GM21447 (cell line): ENCODE measurements around the gene SKI.
A peak's percentile ranks its signal among the peaks of the same experiment; 100 is the strongest.
"Not testable (repeated sequence)": the region's sequence is repeated elsewhere in the genome, so short reads cannot be mapped to it uniquely, and the experiment has no call there.

ENCODE experiments used
- ATAC-seq: cut with Tn5 transposase; IDR thresholded peaks from one replicate; pipeline ENCODE4 v1.9.1; 2021; ENCODE audit not compliant: unreplicated experiment

SKI gene

DNA sequence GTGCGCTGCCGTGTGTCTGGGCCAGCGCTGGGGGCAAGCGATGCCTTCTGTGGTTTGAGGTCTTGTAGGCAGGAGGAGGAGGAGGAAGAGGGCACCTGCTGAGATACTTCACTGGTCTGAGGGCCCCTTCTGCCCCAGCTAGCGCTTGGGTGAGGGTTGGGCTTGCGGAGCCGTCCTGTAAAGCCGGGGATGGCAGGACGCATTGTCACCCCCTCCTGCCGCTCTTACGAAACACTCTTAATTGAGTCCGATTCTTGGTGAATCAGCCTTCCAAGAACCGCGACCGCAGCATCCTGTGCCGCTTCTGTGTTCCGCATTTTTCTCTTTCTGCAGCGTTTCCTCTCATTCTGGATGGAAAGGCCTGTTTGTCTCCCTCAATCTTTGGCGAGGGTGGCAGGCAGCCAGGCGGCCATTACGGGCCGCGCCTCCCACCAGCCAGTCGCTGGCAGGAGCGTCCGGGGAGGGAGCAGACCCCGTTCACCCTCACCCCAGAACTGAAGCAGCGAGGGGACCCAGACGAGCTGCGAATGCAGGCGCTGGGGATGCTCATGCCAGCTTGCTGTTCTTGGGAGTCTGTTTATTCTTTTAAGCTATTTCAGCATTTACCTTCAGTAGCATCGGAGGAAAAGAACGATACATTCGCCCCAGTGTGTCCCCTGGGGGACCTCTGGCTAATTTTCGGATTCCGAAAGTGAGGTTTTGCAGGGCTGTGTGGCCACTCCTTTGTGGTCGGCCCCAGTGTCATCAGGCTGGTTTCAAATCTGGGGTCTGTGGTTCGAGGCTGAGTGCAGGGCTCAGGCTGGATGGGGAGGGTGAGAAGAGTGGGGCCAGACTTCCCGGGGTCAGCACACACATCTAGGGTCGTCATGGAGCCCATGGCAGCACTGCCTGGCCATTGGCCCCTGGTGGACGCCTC lies 62.7 kb downstream of the SKI start:
- ATAC-seq, result peak; percentile 73

DNA sequence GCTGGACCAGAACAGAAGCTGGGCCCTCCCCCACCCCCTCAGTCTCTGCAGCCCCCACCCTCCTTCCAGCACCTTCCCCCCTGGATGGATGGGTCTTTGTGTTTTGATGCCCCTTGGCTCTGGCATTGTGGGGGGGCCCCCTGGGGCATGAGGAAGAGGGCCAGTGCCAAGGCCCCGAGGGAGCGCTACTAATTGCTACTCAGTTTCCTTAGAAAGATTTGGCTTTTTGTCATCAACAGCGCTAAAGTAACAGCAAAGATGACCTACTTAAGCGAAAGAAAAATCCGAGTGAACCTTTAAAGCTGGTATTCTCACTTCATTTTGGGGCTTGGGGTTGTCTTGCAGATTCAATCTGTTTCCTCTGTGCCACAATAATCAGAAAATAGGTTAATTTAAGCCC lies 63.5 kb downstream of the SKI start:
- no peak for ATAC-seq

DNA sequence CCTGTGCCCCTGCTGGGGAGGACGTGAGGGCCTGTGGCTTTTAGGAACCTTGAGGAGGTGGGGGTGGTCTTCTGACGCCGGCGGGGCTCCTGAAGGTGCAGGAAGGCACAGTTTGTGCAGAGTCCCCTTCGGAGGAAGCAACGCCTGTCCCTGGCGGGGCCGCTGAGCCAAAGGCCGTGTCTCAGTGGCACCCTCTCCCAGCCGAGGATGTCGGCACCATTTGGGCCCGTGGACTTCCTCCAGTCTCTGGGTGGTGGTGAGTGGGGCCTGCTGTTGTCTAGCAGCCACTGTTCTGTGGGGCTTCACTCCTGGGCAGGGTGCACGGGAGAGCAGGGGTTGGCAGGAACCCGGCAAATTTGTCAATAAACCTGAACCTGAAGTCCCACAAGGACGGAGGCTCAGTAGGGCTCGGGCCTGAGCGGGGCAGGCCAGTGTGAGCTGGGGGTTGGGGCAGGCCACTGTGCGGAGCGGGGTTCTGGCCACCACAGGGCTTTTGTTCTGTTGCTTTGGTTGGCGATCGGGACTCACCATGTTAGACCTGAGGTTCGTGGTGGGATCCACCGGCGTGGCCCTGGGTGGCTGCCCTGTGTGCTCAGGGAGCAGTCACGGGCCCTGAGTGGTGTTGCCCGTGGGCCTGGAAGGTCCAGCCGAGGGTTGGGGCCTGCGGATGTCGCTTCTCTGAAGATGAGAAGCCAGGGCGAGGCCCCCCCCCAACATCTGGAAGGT lies 64.8 kb downstream of the SKI start:
- no peak for ATAC-seq

DNA sequence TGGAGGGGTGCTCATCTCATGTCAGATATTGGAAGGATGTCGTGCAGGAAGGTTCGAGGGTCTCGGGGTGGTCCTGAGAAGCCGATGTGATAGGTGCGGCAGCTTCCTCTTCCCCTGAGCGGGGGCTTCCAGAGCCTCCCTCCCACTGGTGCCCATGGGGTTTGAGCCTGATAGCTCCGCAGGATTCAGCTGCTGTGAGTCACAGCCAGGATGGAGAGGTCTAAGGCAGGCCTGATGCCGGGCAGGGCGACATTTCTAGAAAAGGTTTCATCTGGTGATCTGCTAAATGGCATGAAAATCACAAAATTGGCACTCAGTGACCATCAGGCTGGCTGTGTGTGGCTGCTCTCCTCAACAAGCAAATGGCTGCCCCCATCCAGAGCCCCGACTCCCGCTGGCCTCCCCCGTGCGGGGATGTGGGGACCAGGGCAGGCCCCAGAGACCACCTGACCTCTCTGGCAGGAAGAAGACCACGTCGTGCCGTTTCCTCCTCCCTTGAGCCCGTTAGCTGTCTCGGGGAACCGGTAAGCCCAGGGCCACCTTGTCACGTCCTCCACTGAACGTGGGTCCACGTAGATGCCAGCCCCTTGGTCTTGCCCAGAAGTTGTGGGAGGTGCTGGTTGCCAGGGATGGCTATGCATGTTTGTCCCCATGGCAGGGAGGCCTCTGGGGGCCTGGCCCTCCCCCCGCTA lies 66.1 kb downstream of the SKI start:
- ATAC-seq, result no peak

DNA sequence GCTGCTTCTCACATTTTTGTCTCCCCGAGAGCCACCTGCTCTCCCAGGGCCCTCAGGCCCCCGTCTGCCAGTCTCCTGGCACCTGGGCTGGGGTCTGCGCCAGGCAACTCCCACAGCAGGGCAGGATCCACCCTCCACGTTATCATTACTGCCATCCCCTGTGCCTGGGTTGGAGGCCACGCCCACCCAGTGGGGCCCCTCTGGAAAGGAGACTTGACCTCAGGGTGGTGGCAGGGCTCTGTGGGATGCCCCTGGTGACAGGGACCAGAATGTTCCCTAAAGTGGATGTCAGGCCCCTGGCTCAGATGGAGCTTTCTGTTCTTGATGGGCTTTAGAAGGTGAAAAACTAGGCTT lies 66.6 kb downstream of the SKI start:
- no peak for ATAC-seq

DNA sequence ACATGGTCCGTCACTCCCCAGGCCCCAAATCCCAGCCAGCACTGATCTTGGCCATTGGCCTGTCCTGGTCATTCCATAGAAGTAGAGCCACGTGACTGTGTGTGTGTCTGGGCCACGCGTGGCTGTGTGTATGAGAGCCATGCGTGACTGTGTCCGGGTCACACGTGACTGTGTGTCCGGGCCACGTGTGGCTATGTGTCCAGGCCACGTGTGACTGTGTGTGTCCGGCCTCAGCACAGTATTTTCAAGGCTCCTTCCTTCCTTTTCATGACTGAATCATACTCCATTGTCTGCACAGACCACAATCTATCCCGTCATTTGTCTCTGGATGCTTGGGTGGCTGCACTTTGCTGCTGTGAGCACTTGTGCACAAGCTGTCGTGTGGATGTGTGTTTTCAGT lies 67.4 kb downstream of the SKI start:
- ATAC-seq, result no peak

DNA sequence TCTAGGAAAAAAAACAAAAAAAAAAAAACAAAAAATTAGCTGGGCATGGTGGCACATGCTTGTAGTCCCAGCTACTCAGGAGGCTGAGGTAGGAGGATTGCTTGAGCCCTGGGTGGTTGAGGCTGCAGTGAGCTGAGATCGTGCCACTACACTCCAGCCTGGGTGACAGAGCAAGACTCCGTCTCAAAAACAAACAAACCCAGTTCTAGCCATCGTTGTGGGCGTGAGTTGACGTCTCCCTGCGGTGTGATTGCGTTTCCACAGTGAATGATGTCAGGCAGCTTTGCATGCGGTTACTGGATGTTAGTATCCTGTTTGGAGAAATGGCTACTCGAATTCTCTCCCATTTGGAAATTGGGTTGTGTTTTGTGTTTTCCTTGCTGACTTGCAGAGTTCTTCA lies 68.1 kb downstream of the SKI start:
- not testable (repeated sequence) for ATAC-seq

DNA sequence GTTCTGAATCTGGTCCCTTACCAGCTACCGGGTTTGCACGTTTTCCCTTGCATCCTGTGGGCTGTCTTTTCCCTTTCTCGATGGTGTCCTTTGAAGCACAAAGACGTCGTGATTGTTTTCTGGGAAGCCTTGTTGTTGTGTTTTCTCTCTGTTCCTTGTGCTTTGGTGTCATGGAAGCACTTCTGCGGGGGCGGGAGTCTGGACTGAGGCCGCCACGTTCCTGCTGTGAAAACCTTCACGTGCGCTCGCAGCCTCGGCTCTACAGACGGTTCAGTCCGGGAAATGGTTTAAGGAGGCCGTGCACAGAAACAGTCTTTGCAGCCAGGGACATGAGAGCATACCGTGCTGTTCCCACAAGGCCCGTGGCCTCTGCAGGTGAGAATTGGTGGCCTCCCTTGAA lies 68.5 kb downstream of the SKI start:
- no peak for ATAC-seq

DNA sequence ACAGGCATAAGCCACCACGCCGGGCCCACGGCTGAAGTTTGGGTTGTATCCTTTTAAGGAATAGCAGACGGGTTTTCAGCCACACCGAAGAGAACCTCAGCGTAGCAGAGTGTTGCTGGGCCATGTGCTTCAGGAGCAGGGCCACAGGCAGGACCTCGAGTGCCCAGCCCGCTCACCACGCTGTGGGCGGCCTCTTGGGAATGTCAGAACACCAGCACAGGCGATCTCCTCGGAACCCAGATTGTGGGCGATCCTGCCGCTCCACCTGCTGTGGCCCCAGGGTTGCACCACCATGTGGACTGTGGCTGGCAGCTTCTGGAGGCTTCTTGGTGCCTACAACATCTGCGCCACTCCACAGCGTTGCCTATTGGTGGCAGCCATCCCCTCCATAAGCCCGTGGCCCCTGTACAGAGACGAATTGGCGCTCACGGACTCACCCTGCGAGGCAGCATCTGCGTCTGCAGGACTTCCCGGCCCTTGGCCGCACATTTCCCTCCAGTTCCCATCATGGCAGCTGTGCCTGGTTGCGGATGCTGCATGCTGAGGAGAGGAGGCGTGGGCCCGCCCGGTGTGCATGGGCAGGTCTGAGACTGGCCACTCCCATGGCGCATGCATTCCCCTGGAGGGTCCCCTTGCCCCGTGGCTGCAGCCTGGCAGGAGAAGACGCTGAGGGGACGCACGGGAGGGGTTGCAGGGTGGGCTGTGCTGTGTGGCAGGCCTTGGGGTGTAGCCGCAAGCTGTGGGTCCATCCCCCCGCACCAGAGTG lies 69.3 kb downstream of the SKI start:
- ATAC-seq, result no peak

DNA sequence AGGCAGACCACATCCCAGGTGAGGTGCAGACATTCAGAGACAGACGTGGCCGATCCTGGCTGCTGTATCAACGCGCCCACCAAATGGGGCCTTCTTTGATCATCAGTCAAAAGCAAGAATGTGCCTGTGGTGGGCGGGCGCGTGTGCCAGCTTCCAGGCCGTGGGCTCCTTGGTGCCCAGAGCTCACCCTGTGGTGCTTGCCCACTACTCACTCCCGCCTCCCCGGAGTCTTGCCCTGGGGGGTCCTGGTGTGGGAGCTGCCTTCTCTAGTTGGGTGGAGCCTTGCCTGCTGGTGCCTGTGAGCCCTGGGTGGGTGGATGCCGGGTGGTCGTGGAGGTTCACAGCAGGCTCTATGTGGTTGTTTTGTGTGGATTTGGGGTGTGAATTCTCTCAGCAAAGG lies 70.6 kb downstream of the SKI start:
- no peak for ATAC-seq

DNA sequence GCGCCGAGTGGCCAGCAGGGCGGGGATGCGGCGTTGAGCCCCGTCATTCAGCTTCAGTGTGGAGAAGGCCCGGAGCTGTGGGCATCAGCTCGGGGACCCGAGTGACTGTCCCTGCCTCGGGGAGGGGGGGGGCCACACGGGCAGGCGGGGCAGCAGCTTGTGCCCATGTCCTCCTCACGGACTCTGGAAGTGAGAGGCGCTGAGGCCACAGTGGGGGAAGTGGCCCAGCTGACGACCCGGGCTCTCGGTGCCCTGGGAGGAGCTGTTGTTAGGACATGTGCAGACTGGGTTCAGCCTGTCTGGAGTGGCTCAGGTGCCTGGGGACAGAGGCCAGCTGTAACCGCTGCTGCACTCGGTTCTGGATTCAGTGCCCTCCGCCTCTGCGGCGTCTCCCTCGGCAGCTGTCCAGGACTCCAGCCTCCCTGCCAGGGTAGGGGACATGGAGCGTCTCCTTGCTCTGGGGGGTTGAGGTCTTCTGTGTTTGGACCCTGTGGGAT lies 71.1 kb downstream of the SKI start:
- no peak for ATAC-seq

DNA sequence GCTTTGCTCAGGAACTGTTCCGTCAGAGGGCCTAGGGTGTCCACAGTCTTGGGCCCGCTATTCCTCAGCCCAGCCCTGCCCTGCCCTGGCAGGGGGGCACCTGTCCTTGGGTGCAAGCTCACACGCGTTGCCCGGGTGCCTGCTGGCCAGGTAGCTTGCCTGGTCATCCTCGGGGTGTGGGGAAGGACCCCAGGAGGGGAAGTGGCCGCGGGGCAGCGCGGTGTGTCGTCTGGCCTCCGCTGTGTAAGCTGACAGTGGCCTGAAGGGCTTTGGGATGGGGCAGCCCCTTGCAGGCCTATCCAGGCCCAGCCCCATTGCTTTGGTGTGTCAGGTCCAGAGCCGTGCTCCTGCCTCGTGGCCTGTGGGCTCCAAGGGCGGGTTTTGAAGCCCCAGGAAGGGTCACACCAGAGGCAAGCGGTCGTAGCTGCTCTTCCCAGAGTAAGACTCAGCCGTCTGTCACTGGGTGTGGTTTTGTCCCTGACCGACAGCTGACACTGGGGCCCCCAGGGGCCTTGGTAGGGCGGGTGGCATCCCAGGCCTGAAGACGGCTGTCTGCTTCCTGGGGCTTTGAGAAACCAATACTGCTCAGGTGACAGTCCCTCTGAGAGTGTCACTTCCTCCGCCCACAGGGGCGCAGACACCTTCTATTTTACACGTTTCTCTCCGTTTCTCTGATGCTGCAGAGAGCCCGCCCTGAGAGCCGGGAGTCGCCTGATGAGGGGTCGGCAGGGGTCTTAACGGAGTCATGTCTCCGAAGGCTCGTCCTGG lies 72.1 kb downstream of the SKI start:
- ATAC-seq, result peak; percentile 80

DNA sequence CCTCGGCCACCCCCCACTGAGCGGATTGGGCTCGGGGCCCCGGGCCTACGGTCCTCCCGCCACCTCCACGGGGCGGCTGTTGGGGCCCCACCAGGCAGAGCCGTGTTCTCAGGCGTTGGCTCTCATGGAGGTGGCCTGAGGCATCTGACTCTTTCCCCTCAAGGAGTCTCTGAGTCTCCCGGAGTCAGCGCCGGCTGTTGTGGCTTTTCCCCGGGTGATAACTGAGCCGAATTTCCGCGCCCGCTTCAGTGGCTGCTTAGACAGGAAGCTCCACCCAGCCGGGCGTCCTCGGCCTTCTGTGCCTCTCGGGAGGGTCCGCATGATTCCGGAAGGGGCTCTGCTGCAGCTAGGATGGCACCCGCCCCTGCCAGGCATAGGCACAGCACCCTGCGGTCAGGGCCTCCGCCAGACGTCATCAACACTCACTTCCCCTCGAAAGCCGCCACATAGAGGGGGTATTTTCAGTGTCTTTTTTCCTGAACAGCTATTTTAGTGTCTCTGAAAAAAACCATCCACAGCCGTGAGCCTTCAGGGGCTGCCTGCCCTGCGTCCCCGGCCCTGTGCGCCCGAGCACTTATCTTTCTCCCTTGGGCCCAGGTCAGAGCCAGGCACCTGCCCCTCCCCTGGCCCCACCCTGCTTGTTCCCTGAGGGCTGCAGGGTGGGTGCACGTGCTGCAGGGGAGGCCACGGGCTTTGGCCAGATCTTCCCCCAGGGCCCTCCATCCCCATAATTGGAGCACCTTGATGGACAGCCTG lies 72.9 kb downstream of the SKI start:
- ATAC-seq, result peak; percentile 59

DNA sequence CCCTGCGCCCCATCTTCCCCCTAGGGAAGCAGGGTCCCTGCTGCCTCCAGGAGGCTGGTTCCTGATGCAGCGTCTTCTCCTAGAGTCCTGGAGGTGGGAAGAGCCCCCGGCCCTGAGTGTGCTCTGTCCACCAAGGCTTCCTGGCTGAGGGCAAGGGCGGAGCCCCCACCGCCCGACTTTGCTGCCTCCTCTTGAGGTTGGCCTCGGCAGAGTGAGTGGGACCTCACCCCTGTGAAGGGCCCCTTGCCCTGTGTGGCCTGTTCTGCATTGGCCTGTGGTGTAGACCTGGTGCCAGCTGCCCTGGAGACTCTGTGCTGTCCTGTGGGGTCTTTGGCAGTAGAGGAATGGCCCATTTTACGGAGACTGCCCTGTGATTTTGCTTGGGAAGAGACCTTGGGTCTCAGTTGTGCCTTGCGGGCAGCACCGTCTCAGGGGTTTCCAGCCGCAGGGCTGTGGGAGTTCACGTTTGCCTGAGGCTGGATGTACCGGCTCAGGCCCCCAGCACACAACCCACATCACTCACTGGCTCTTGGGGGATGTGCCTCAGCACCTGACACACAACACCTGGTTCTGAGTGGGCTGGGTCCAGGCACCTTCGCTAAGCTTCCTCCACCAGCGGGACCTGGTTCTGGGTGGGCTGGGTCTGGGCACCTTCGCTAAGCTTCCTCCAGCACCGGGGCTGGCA lies 73.6 kb downstream of the SKI start:
- no peak for ATAC-seq

DNA sequence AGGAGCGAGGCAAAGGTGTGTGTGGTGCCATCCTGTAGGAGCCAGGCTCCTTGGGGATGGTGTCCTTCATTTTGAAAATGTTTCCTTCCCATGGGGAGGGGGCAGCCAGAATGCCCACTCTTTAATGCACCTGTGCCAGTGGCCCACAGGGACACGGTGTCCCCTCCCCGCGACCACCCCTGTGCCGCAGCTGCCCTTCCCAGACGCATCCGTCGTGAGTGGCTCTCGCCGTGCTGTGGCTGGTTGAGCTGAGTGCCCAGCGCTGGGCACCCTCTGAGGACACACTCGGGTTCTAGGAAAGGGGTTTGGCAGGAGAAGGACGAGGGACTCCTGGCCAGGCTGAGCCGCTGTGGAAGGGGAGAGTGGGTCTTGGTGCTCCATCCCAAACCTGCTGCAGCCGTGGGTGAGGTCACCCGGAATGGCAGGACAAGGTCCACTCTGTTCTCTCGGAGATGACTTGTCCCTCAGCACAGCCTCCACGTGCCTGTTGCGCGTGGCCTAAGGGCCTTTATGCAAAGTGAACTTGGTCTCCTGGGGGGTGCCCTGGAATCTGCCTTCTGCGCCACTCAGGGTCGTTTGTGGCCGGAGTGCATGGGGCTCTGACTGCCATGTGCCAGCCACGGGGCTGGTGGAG lies 74.3 kb downstream of the SKI start:
- no peak for ATAC-seq

DNA sequence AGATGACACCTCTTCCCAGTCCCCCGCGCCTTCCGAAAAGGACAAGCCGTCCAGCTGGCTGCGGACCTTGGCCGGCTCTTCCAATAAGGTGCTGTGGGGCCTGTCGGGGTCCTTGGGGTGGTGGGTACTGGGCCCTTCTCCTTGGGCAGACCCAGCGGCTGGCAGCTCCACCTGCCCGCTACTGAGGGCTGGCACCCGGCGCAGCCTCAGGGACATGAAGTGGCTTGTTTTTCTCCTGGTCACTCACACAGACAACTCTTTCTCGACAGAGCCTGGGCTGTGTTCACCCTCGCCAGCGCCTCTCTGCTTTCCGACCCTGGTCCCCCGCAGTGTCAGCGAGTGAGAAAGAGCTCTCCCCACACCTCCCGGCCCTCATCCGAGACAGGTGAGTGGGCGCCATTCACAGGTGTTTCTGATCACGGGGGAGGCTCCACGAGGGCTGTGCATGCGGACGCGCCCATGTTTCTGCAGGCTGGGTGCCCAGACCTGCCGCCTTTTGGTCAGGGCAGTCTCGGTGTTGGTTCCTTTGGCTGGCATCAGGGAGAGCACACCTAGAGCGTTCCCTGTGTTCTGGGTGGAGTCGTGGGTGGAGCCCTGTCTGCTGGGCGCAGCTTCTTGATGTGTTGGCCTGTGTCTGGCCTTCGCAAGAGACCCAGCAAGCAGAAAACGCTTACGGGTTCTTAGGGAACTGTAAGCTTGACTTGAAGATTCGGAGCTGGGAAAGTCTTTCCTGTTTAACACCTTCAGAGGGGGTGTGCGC lies 75.1 kb downstream of the SKI start:
- ATAC-seq, result no peak

DNA sequence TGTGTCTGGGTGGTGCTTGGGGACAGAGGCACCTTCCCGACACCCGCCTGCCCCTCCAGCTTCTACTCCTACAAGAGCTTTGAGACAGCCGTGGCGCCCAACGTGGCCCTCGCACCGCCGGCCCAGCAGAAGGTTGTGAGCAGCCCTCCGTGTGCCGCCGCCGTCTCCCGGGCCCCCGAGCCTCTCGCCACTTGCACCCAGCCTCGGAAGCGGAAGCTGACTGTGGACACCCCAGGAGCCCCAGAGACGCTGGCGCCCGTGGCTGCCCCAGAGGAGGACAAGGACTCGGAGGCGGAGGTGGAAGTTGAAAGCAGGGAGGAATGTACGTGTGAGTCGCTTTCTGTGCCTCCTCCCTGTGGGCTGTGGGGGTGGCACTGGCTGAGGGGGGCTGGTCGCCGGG lies 75.7 kb downstream of the SKI start:
- ATAC-seq, result no peak

DNA sequence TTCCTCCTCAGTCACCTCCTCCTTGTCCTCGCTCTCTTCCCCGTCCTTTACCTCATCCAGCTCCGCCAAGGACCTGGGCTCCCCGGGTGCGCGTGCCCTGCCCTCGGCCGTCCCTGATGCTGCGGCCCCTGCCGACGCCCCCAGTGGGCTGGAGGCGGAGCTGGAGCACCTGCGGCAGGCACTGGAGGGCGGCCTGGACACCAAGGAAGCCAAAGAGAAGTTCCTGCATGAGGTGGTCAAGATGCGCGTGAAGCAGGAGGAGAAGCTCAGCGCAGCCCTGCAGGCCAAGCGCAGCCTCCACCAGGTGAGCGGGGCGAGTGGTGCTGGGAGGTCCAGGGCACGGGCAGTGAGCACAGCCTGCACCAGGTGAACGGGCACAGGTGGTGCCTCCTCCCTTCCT lies 76.2 kb downstream of the SKI start:
- ATAC-seq, result no peak
